Gastrocnemius medialis (tissue), 4 donors: ENCODE data around the gene POLR2J3. TPM values are rescaled to one million over a fixed set of nuclear protein-coding genes. Genes with fewer than 3 reads are reported as not detected.
"Not testable (repeated sequence)": the region's sequence is repeated elsewhere in the genome, so short reads cannot be mapped to it uniquely, and the experiment has no call there.

Source experiments
- ATAC-seq, 2 donors: fragments of 150-250 bp; one replicate each; pipeline ENCODE4 v1.9.1; 2016
- DNase-seq, 2 donors: peaks; one replicate each; pipeline ENCODE4 v3.0.0-alpha.2; 2019
- H3K27ac ChIP-seq, 4 donors: fragments of 200-600 bp; sonication (generic); 1 replicate in 1 of 4; 2 replicates in 3 of 4; pipeline ENCODE4 v1.5.1; 2016 to 2018; ENCODE audit warnings: mild to moderate bottlenecking in 2 of 4, moderate library complexity in 1 of 4
- H3K27me3 ChIP-seq, 3 donors: fragments of 200-600 bp; sonication (generic) in 2 of 3; 1 replicate in 1 of 3; 2 replicates in 2 of 3; pipeline versions ENCODE4 v1.5.1 to v1.6.0; 2016 to 2019; ENCODE audit warnings: mild to moderate bottlenecking in 1 of 3, moderate library complexity in 1 of 3
- H3K36me3 ChIP-seq, 2 donors: fragments of 200-600 bp; sonication (generic) in 1 of 2; one replicate each; pipeline ENCODE4 v1.5.1; 2017 to 2018
- H3K4me1 ChIP-seq, 2 donors: fragments of 200-600 bp; sonication (generic) in 1 of 2; one replicate each; pipeline ENCODE4 v1.5.1; 2016 to 2017; ENCODE audit warnings: mild to moderate bottlenecking in 2 of 2
- H3K4me3 ChIP-seq, 4 donors: fragments of 200-600 bp; sonication (generic) in 3 of 4; 1 replicate in 1 of 4; 2 replicates in 3 of 4; pipeline ENCODE4 v1.5.1; 2016 to 2019; ENCODE audit warnings: mild to moderate bottlenecking in 2 of 4
- H3K9me3 ChIP-seq, 3 donors: fragments of 200-600 bp; sonication (generic) in 2 of 3; 1 replicate in 1 of 3; 2 replicates in 2 of 3; pipeline ENCODE4 v1.5.1; 2016 to 2019
- in situ Hi-C, 4 donors: fragments of 200-750 bp; cut with MboI; loops; one replicate each; pipeline versions ENCODE4 v1.15.0 to v1.8.0; 2017; ENCODE audit warnings: low sequenced_read_pairs in 4 of 4
- intact Hi-C: fragments of 100-400 bp; cut with DNase I; formaldehyde crosslinking; loops from one replicate; pipeline ENCODE4 v1.15.1; 2023; ENCODE audit warnings: low total_unique reads
- total RNA-seq, 4 donors: library from RNA; depleted of rRNA; stranded (reverse); fragments of >200 nt; gene quantifications; one replicate each; pipeline versions ENCODE4 v1.1.0 to v1.2.3, GENCODE V29; 2016

Gene POLR2J3
- total RNA-seq, 4 donors from 2014 or later: 1.1 to 17.4 (median 8.5) TPM

GRCh38 chr7:102581722-102582121 lies 9.3 kb upstream of the POLR2J3 start:
- in situ Hi-C loops: not testable (repeated sequence)

GRCh38 chr7:102578486-102578885 lies 6.1 kb upstream of the POLR2J3 start:
- intact Hi-C loops, ATAC-seq, H3K27ac ChIP-seq, H3K4me1 ChIP-seq, H3K9me3 ChIP-seq, H3K36me3 ChIP-seq, H3K4me3 ChIP-seq, in situ Hi-C loops, H3K27me3 ChIP-seq, DNase-seq: not testable (repeated sequence)

More at GRCh38 chr7:102581722-102582121, 9.3 kb upstream of the POLR2J3 start:
- DNase-seq, intact Hi-C loops, H3K4me3 ChIP-seq, H3K27ac ChIP-seq, H3K27me3 ChIP-seq, H3K36me3 ChIP-seq, H3K9me3 ChIP-seq, H3K4me1 ChIP-seq: not testable (repeated sequence)
- peak in 1 of 2 donors; percentile 53 for ATAC-seq

DNA sequence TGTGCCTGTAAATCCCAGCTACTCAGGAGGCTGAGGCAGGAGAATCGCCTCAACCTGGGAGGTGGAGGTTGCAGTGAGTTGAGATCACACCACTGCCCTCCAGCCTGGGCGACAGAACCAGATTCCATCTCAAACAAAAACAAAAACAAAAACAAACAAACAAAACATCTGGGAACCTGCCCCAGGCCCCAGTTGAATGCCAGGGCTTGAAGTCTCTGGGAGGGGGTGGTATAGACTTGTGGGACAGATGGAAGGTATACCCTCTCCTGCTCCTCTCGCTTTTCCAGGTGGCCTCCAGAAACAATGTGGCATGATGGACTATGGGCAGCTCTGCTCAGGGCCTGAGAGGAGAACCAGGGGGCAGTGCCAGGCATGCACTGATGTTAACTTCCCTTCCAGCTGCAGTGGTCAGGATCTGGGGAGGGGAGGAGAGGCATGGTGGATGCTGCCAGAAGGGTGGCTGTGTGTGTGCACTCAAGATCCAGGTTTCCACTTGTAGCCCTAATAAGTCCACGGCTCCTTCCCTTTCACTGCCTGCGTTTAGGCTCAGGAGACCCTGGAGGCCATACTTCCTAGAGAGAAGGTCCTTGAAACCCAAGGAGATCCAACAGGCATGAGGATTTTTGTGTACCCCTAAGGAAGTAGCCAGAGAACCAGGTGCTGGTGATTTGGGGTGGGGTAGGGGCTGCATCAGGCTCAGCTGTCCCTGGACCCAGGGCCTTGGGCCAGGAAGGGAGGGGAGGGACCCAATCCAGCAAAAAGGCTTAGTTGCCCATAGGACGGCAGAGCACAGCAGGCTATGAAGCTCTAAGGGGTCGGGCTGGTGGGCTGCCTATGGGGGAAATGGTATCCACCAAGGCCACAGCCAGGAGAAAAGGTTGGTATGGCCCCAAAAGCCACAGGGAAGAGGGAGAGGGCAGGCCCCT lies 5.2 kb upstream of the POLR2J3 start:
- H3K36me3 ChIP-seq, H3K4me1 ChIP-seq, H3K4me3 ChIP-seq, in situ Hi-C loops, H3K9me3 ChIP-seq, H3K27ac ChIP-seq, ATAC-seq, DNase-seq, H3K27me3 ChIP-seq, intact Hi-C loops: not testable (repeated sequence)

GRCh38 chr7:102576363-102576762 lies 4.0 kb upstream of the POLR2J3 start:
- intact Hi-C loops, H3K27ac ChIP-seq, H3K27me3 ChIP-seq, H3K36me3 ChIP-seq, H3K9me3 ChIP-seq, ATAC-seq, H3K4me3 ChIP-seq, in situ Hi-C loops, H3K4me1 ChIP-seq, DNase-seq: not testable (repeated sequence)

DNA sequence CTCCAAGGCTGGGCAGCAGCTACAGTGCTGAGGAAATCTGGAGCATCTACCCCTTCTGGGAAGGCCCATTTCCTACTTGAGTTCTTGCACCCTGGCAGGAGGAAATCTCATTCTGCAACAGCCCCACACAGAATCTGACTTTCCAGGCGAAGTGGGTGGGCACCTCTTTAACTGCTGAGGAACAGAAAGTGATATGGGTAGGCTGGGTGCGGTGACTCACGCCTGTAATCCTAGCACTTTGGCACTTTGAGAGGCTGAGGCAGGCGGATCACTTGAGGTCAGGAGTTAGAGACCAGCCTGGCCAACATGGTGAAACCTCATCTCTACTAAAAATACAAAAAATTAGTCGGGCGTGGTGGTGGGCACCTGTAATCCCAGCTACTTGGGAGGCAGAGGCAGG lies 2.2 kb upstream of the POLR2J3 start:
- H3K4me3 ChIP-seq, H3K27me3 ChIP-seq, DNase-seq, H3K36me3 ChIP-seq, H3K9me3 ChIP-seq, H3K4me1 ChIP-seq, in situ Hi-C loops, intact Hi-C loops: not testable (repeated sequence)
- peak overlapping the region in 1 of 4 donors; percentile 74 for H3K27ac ChIP-seq
- ATAC-seq: peak; percentile 17 to 51

- H3K4me3 ChIP-seq, H3K9me3 ChIP-seq, DNase-seq, intact Hi-C loops, in situ Hi-C loops, H3K27me3 ChIP-seq, H3K4me1 ChIP-seq, ATAC-seq, H3K36me3 ChIP-seq, H3K27ac ChIP-seq: not testable (repeated sequence)
Measured at GRCh38 chr7:102568620-102569019, 3.8 kb downstream of the POLR2J3 start.

DNA sequence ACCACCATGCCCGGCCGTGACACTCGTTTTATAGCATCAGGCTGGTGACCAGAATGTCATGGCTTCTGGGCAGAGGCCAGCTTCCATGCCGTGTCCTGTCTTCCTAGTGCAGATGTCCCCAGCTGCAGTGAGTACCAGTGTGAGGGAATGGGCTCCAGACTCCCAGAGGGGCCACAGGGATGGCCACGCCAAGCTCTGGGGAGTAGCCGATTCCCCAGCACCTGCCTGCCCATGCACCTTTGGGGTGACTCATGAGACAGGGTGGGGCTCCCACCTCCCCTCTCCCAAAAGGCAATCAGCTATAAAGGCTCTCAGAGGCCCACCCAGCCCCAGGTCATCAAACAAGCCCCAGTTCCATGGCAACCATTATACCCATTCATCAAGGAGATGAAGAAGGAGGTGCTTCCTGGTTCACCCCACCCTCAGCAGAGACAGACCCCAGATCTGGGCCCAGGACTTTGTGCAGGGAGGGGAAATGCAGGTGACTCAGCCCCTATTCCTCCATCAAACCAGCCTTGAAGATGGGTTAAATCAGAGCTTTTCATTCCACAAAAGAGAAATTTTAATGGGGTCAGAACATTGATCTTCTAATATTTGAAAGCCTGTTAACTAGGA lies 21.5 kb downstream of the POLR2J3 start, which contains the start of gene SPDYE2:
Gene SPDYE2 (plus strand): TSS at position 419 of the 615 bp plus-strand sequence. CDS start 2,030 bp downstream, outside the sequence.
- in situ Hi-C loops, intact Hi-C loops, H3K9me3 ChIP-seq, H3K27me3 ChIP-seq, H3K4me1 ChIP-seq, H3K4me3 ChIP-seq, DNase-seq, H3K27ac ChIP-seq, H3K36me3 ChIP-seq: not testable (repeated sequence)
- ATAC-seq: peak in 1 of 2 donors; percentile 11

GRCh38 chr7:102546353-102546752 lies 26.0 kb downstream of the POLR2J3 start:
- H3K27ac ChIP-seq, in situ Hi-C loops, H3K4me1 ChIP-seq, ATAC-seq, H3K27me3 ChIP-seq, H3K9me3 ChIP-seq, DNase-seq, H3K36me3 ChIP-seq, H3K4me3 ChIP-seq, intact Hi-C loops: not testable (repeated sequence)

GRCh38 chr7:102545288-102545687 lies 27.1 kb downstream of the POLR2J3 start:
- intact Hi-C loops, in situ Hi-C loops, DNase-seq, H3K4me3 ChIP-seq, H3K36me3 ChIP-seq, ATAC-seq, H3K4me1 ChIP-seq, H3K9me3 ChIP-seq, H3K27ac ChIP-seq, H3K27me3 ChIP-seq: not testable (repeated sequence)

DNA sequence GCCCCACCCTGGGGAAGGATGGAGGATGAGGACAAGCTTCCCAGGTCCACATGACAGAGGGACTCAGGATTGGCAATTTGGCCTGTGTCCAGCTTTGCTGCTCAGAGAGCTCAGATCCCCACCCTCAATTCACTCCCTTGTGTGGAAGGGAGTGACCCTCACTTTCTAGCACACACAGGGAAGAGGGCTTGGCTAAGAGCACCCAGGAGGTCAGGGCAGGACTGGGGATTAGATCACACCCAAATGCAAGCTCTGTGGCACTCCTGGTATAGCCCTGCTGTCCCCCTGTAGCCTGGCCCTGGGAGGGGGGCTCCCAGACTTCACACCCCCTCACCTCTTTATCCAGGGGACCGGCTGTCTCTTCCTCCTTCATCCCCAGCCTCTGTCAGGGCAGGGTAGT lies 28.0 kb downstream of the POLR2J3 start:
- ATAC-seq, H3K4me3 ChIP-seq, H3K4me1 ChIP-seq, H3K36me3 ChIP-seq, DNase-seq, H3K9me3 ChIP-seq, in situ Hi-C loops, H3K27ac ChIP-seq, H3K27me3 ChIP-seq, intact Hi-C loops: not testable (repeated sequence)

DNA sequence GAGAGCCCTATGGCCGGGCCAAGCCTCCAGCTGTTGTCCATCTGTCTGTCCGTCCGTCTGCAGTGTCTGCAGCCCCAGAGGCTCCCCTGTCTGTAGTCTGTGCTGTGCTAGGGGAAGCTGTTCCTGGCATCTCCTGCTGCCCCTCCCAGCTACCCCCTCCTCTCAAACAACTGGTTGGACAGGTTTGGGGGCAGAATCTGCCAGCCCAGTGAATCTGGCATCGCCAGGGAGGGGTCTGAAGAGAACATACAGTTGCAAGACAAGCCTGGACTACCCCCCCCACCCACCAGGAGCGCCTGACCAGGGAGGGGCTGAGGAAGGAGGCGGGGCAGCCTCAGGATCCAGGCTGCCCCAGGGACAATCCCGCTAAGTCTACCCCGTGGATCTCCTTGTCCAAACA lies 28.8 kb downstream of the POLR2J3 start, which contains the start of gene UPK3BL2:
Gene UPK3BL2 (minus strand): TSS at position 101 of the 400 bp plus-strand sequence. CDS start 60 bp downstream, at position 41.
- H3K27me3 ChIP-seq, in situ Hi-C loops, H3K9me3 ChIP-seq, DNase-seq, H3K4me3 ChIP-seq, ATAC-seq, intact Hi-C loops, H3K36me3 ChIP-seq, H3K4me1 ChIP-seq, H3K27ac ChIP-seq: not testable (repeated sequence)
